GM12801 (cell line): ENCODE measurements around the gene GRK5.

ENCODE experiments used
- CTCF ChIP-seq: IDR thresholded peaks from one replicate; pipeline ENCODE4 v1.5.1; 2011; ENCODE audit warnings: control low read depth; ENCODE audit not compliant: insufficient read length; ENCODE audit errors: extremely low read depth

GRK5 gene

GRCh38 chr10:119401671-119402395 is 194.5 kb downstream of the GRK5 start:
- no peak for TF ChIP-seq CTCF

- no peak for TF ChIP-seq CTCF
Measured at GRCh38 chr10:119403921-119404320, 196.6 kb downstream of the GRK5 start.

GRCh38 chr10:119404719-119405519 is 197.5 kb downstream of the GRK5 start:
- TF ChIP-seq CTCF = no peak

- TF ChIP-seq CTCF = no peak
Measured at GRCh38 chr10:119405520-119405807, 198.1 kb downstream of the GRK5 start.

GRCh38 chr10:119406137-119406536 is 198.8 kb downstream of the GRK5 start:
- no peak for TF ChIP-seq CTCF

GRCh38 chr10:119406601-119407253 is 199.4 kb downstream of the GRK5 start:
- TF ChIP-seq CTCF = no peak

- no peak for TF ChIP-seq CTCF
Measured at GRCh38 chr10:119407254-119407777, 199.9 kb downstream of the GRK5 start.
